IMR-90 (cell line): ENCODE data around the gene VIPR2.

Experiments
- CHD1 ChIP-seq: IDR thresholded peaks from 2 replicates; pipeline ENCODE4 v1.6.1; 2012; ENCODE audit warnings: low read depth, low read length, improper control_type of control experiment
- POLR2A ChIP-seq: IDR thresholded peaks from 2 replicates; pipeline ENCODE4 v1.6.1; 2012; ENCODE audit warnings: mild to moderate bottlenecking, low read depth, low read length
- TF ChIP-seq, protein P1 (sequence below): conservative IDR thresholded peaks from 2 replicates; pipeline ENCODE4 v1.5.1; 2012; ENCODE audit warnings: mild to moderate bottlenecking, low read depth, low read length, improper control_type of control experiment

DNA sequence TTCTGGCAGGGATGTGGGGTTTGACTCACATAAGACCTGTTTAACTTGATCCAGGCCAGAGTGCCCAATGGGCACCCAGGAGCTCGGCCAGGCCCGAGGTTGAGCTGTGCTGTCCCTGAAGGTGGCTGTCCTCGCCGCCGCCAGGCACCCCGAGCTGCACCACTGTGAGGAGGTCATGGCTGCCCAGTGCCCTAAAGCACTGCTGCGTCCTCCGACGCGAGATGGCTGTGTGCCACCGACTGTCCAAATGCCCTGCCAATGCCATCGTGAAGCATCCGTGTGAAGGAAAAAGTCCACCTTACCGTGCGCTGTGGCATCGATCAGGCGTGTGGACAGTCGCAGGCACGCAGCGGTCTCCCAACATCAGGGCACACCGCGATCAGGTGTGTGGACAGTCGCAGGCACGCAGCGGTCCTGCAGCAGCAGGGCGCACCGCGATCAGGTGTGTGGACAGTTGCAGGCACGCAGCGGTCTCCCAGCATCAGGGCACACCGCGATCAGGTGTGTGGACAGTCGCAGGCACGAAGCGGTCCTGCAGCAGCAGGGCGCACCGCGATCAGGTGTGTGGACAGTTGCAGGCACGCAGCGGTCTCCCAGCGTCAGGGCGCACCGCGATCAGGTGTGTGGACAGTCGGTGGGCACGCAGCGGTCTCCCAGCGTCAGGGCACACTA, 120.3 kb downstream of the VIPR2 start:
- TF ChIP-seq, protein P1, sequence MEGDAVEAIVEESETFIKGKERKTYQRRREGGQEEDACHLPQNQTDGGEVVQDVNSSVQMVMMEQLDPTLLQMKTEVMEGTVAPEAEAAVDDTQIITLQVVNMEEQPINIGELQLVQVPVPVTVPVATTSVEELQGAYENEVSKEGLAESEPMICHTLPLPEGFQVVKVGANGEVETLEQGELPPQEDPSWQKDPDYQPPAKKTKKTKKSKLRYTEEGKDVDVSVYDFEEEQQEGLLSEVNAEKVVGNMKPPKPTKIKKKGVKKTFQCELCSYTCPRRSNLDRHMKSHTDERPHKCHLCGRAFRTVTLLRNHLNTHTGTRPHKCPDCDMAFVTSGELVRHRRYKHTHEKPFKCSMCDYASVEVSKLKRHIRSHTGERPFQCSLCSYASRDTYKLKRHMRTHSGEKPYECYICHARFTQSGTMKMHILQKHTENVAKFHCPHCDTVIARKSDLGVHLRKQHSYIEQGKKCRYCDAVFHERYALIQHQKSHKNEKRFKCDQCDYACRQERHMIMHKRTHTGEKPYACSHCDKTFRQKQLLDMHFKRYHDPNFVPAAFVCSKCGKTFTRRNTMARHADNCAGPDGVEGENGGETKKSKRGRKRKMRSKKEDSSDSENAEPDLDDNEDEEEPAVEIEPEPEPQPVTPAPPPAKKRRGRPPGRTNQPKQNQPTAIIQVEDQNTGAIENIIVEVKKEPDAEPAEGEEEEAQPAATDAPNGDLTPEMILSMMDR = no peak
- TF ChIP-seq CHD1 (no peak), POLR2A (no peak)
